ENCODE data around the gene TCERG1L.

- TF ChIP-seq CTCF (IDR thresholded peaks at IDR 0.05), result no peak
- TF ChIP-seq POLR2AphosphoS5 (IDR thresholded peaks at IDR 0.05; ENCODE audit: low read depth, low read length), result no peak
- no peak for TF ChIP-seq TCF7L2 (IDR thresholded peaks at IDR 0.05; ENCODE audit: low read depth, low read length)
These were observed 258.3 kb downstream of the TCERG1L start for GRCh38 chr10:131053192-131053591.

All from Panc1 (cell line).